OCI-LY1 (cell line): ENCODE data around the gene TBX1.

Source experiments
- H2AFZ ChIP-seq: fragments of 200-600 bp; sonication (generic), shearing (Covaris generic); 2 replicates; pipeline ENCODE4 v1.6.0; 2014; ENCODE audit warnings: antibody characterized with exemption, mild to moderate bottlenecking, low read length
- H3F3A ChIP-seq: fragments of 200-600 bp; sonication (generic), shearing (Covaris generic); 2 replicates; pipeline ENCODE4 v1.6.0; 2014; ENCODE audit warnings: mild to moderate bottlenecking, antibody characterized with exemption, low read length, moderate library complexity; ENCODE audit not compliant: insufficient read depth
- H3K27ac ChIP-seq: fragments of 200-600 bp; sonication (generic); 2 replicates; pipeline ENCODE4 v1.5.1; 2014; ENCODE audit warnings: low read length, mixed run types, mild to moderate bottlenecking, low read depth; ENCODE audit not compliant: poor library complexity, severe bottlenecking
- H3K27me3 ChIP-seq: fragments of 200-600 bp; sonication (generic); 2 replicates; pipeline ENCODE4 v1.6.0; 2014; ENCODE audit warnings: antibody characterized with exemption, mild to moderate bottlenecking, low read length, moderate library complexity; ENCODE audit not compliant: insufficient read depth
- H3K36me3 ChIP-seq: fragments of 200-600 bp; sonication (generic); 2 replicates; pipeline ENCODE4 v1.6.1; 2014; ENCODE audit warnings: mild to moderate bottlenecking, antibody characterized with exemption, low read length, moderate library complexity, mixed read lengths; ENCODE audit not compliant: insufficient read depth
- H3K4me1 ChIP-seq: fragments of 200-600 bp; sonication (generic); 2 replicates; pipeline ENCODE4 v1.5.1; 2014; ENCODE audit warnings: mild to moderate bottlenecking, low read length, moderate library complexity; ENCODE audit not compliant: insufficient read depth, severe bottlenecking
- H3K4me2 ChIP-seq: fragments of 200-600 bp; sonication (generic), shearing (Covaris generic); 2 replicates; pipeline ENCODE4 v1.6.1; 2014; ENCODE audit warnings: low read length
- H3K4me3 ChIP-seq: fragments of 200-600 bp; sonication (generic); 2 replicates; pipeline ENCODE4 v1.5.1; 2014; ENCODE audit warnings: low read length, low read depth, mild to moderate bottlenecking, mixed read lengths; ENCODE audit not compliant: poor library complexity, severe bottlenecking
- H3K79me2 ChIP-seq: fragments of 200-600 bp; shearing (Covaris generic); 2 replicates; pipeline ENCODE4 v1.6.1; 2016; ENCODE audit warnings: mixed run types, low read length, mixed read lengths; ENCODE audit not compliant: insufficient read depth
- H3K9ac ChIP-seq: fragments of 200-600 bp; sonication (generic), shearing (Covaris generic); 2 replicates; pipeline ENCODE4 v1.6.1; 2014; ENCODE audit warnings: mild to moderate bottlenecking, low read length, mixed read lengths
- H3K9me2 ChIP-seq: fragments of 200-600 bp; sonication (generic), shearing (Covaris generic); 2 replicates; pipeline ENCODE4 v1.6.1; 2014; ENCODE audit warnings: low read depth, mild to moderate bottlenecking, low read length, mixed read lengths
- H3K9me3 ChIP-seq: fragments of 200-600 bp; shearing (Covaris generic); 2 replicates; pipeline ENCODE4 v1.6.1; 2014; ENCODE audit warnings: low read length, mixed read lengths
- H4K20me1 ChIP-seq: fragments of 200-600 bp; sonication (generic), shearing (Covaris generic); 2 replicates; pipeline ENCODE4 v1.6.0; 2016; ENCODE audit warnings: mild to moderate bottlenecking, low read length; ENCODE audit not compliant: insufficient read depth
- EZH2 ChIP-seq: fragments of 200-600 bp; sonication (generic), shearing (Covaris generic); IDR thresholded peaks from 2 replicates; pipeline ENCODE4 v1.8.0; 2017; ENCODE audit warnings: borderline replicate concordance, mixed run types, mild to moderate bottlenecking, antibody characterized with exemption, low read length, moderate library complexity, mixed read lengths
- TF ChIP-seq, protein P1 (sequence below): fragments of 200-600 bp; sonication (generic), shearing (Covaris generic); IDR thresholded peaks from 2 replicates; pipeline ENCODE4 v1.5.1; 2017; ENCODE audit warnings: mild to moderate bottlenecking, antibody characterized with exemption, low read length, moderate library complexity, mixed read lengths

TBX1 gene

GRCh38 chr22:19814428-19814827, 53.9 kb downstream of the TBX1 start:
- no peaks in the 10 kb centered on the region for H3K9me3 ChIP-seq
- H4K20me1 ChIP-seq, result no peaks in the 10 kb centered on the region
- no peaks in the 10 kb centered on the region for H3K27me3 ChIP-seq
- no peaks in the 10 kb centered on the region for H3K36me3 ChIP-seq
- H3K79me2 ChIP-seq, result no peaks in the 10 kb centered on the region
- no peak overlapping the region for H3K4me2 ChIP-seq
- H3K4me3 ChIP-seq, result no peak overlapping the region
- H3K27ac ChIP-seq, result no peak overlapping the region
- H2AFZ ChIP-seq, result no peak overlapping the region
- H3K4me1 ChIP-seq, result peaks cover 24% of the 10 kb centered on the region
- no peaks in the 10 kb centered on the region for H3K9me2 ChIP-seq
- H3K9ac ChIP-seq, result no peak overlapping the region
- no peaks in the 10 kb centered on the region for H3F3A ChIP-seq
- TF ChIP-seq, protein P1, sequence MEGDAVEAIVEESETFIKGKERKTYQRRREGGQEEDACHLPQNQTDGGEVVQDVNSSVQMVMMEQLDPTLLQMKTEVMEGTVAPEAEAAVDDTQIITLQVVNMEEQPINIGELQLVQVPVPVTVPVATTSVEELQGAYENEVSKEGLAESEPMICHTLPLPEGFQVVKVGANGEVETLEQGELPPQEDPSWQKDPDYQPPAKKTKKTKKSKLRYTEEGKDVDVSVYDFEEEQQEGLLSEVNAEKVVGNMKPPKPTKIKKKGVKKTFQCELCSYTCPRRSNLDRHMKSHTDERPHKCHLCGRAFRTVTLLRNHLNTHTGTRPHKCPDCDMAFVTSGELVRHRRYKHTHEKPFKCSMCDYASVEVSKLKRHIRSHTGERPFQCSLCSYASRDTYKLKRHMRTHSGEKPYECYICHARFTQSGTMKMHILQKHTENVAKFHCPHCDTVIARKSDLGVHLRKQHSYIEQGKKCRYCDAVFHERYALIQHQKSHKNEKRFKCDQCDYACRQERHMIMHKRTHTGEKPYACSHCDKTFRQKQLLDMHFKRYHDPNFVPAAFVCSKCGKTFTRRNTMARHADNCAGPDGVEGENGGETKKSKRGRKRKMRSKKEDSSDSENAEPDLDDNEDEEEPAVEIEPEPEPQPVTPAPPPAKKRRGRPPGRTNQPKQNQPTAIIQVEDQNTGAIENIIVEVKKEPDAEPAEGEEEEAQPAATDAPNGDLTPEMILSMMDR, result no peak

GRCh38 chr22:19815093-19815822, 54.7 kb downstream of the TBX1 start:
- Histone ChIP-seq H3K4me2 (no peak overlapping the region; the same call in 1 of the 2 replicates), H2AFZ (no peak overlapping the region), H3K9me2 (no peaks in the 10 kb centered on the region), H3K27ac (no peak overlapping the region), H3K9ac (no peak overlapping the region), H3K4me3 (no peak overlapping the region), H3K9me3 (no peaks in the 10 kb centered on the region), H3K27me3 (no peaks in the 10 kb centered on the region), H4K20me1 (no peaks in the 10 kb centered on the region), H3K79me2 (no peaks in the 10 kb centered on the region), H3K4me1 (peaks cover 24% of the 10 kb centered on the region), H3F3A (no peaks in the 10 kb centered on the region), H3K36me3 (no peaks in the 10 kb centered on the region)
- no peak for TF ChIP-seq EZH2
- TF ChIP-seq, protein P1, result no peak

- no peaks in the 10 kb centered on the region for H3K36me3 ChIP-seq
- H3K79me2 ChIP-seq, result no peaks in the 10 kb centered on the region
- H3K27ac ChIP-seq, result no peak overlapping the region
- no peaks in the 10 kb centered on the region for H3K27me3 ChIP-seq
- no peaks in the 10 kb centered on the region for H3F3A ChIP-seq
- no peak overlapping the region for H3K9ac ChIP-seq
- H2AFZ ChIP-seq, result no peak overlapping the region
- H3K4me2 ChIP-seq, result no peak overlapping the region
- H3K9me3 ChIP-seq, result no peaks in the 10 kb centered on the region
- H3K4me1 ChIP-seq, result peaks cover 24% of the 10 kb centered on the region
- TF ChIP-seq EZH2, result no peak
- H3K9me2 ChIP-seq, result no peaks in the 10 kb centered on the region
- no peaks in the 10 kb centered on the region for H4K20me1 ChIP-seq
- H3K4me3 ChIP-seq, result no peak overlapping the region
These were observed 55.3 kb downstream of the TBX1 start for GRCh38 chr22:19815823-19816290.
